NCI-H1048 (cell line): ENCODE results near the gene RAB20.
"Not testable (repeated sequence)": the region's sequence is repeated elsewhere in the genome, so short reads cannot be mapped to it uniquely, and the experiment has no call there.

Experiments used
- DNase-seq: peaks from one replicate; lab custom pipeline; 2025; lab: John Stamatoyannopoulos, UW

Gene RAB20

GRCh38 chr13:110554946-110555345, 6.6 kb downstream of the RAB20 start:
- no peak for DNase-seq

GRCh38 chr13:110554227-110554836, 7.2 kb downstream of the RAB20 start:
- DNase-seq, result no peak

GRCh38 chr13:110553417-110553816, 8.1 kb downstream of the RAB20 start:
- DNase-seq, result no peak

GRCh38 chr13:110552767-110553166, 8.8 kb downstream of the RAB20 start:
- no peak for DNase-seq

- DNase-seq, result no peak
These were observed 10.2 kb downstream of the RAB20 start for GRCh38 chr13:110551284-110551683.

GRCh38 chr13:110549795-110550160, 11.7 kb downstream of the RAB20 start:
- no peak for DNase-seq

- DNase-seq, result no peak
These were observed 12.4 kb downstream of the RAB20 start for GRCh38 chr13:110548891-110549794.

- DNase-seq, result no peak
These were observed 14.6 kb downstream of the RAB20 start for GRCh38 chr13:110546926-110547325.

GRCh38 chr13:110546378-110546777, 15.1 kb downstream of the RAB20 start:
- no peak for DNase-seq

- no peak for DNase-seq
These were observed 19.2 kb downstream of the RAB20 start for GRCh38 chr13:110542169-110542796.

- DNase-seq, result no peak
These were observed 20.0 kb downstream of the RAB20 start for GRCh38 chr13:110541526-110541920.

GRCh38 chr13:110540871-110541525, 20.5 kb downstream of the RAB20 start:
- DNase-seq, result no peak

GRCh38 chr13:110539894-110540293, 21.6 kb downstream of the RAB20 start:
- no peak for DNase-seq

- DNase-seq, result no peak
These were observed 22.9 kb downstream of the RAB20 start for GRCh38 chr13:110538632-110539031.

- DNase-seq, result no peak
These were observed 25.4 kb downstream of the RAB20 start for GRCh38 chr13:110536006-110536693.

- DNase-seq, result no peak
These were observed 26.0 kb downstream of the RAB20 start for GRCh38 chr13:110535526-110535925.

- DNase-seq, result no peak
These were observed 27.5 kb downstream of the RAB20 start for GRCh38 chr13:110533771-110534670.

- DNase-seq, result not testable (repeated sequence)
These were observed 29.3 kb downstream of the RAB20 start for GRCh38 chr13:110532258-110532657.

GRCh38 chr13:110531671-110532083, 29.8 kb downstream of the RAB20 start:
- no peak for DNase-seq

- DNase-seq, result no peak
These were observed 30.4 kb downstream of the RAB20 start for GRCh38 chr13:110531100-110531499.
